H1 (cell line): Measurements from ENCODE around the gene OBSCN. TPM values are rescaled to one million over a fixed set of nuclear protein-coding genes. Genes with fewer than 3 reads are reported as not detected.
A peak's percentile ranks its signal among the peaks of the same experiment; 100 is the strongest.

ENCODE experiments used
- CTCF ChIA-PET: fragments of 300-600 bp; sonication (Branson Sonifier 250); formaldehyde crosslinking; loops from one replicate; lab custom pipeline; 2021; ENCODE audit not compliant: partially characterized antibody; lab: Charles Lee
- POLR2A ChIA-PET: fragments of 300-600 bp; sonication (Branson Sonifier 250); formaldehyde crosslinking; loops from one replicate; lab custom pipeline; 2021; ENCODE audit warnings: inconsistent platforms; ENCODE audit not compliant: partially characterized antibody; lab: Charles Lee
- DNase-seq, 2 experiments: peaks; one replicate each; pipeline versions ENCODE4 v3.0.0 to v3.0.0-alpha.2; 2010 to 2022; ENCODE audit warnings: low spot score in 2 of 2, low read depth in 1 of 2, mixed read lengths in 1 of 2
- FAIRE-seq: peaks from 2 replicates; lab custom pipeline; 2011; peaks lifted over from hg19 to GRCh38; lab: Jason Lieb, UNC
- H2AFZ ChIP-seq: 2 replicates; pipeline ENCODE4 v1.8.1; 2012; ENCODE audit warnings: low read length, inconsistent platforms
- H2AK5ac ChIP-seq: 2 replicates; pipeline ENCODE4 v1.6.1; 2013; ENCODE audit warnings: low read depth, low read length
- H2BK120ac ChIP-seq: replicated peaks from 2 replicates; pipeline ENCODE3; 2013; ENCODE audit warnings: low read depth, low read length, inconsistent platforms
- H2BK12ac ChIP-seq: 2 replicates; pipeline ENCODE4 v1.6.1; 2013; ENCODE audit warnings: low read depth, low read length
- H2BK15ac ChIP-seq: 2 replicates; pipeline ENCODE4 v1.6.1; 2013; ENCODE audit warnings: low read length
- H2BK20ac ChIP-seq: 2 replicates; pipeline ENCODE4 v1.6.1; 2013; ENCODE audit warnings: low read length
- H2BK5ac ChIP-seq: 2 replicates; pipeline ENCODE4 v1.6.1; 2013; ENCODE audit warnings: low read depth, low read length
- H3K14ac ChIP-seq: 2 replicates; pipeline ENCODE4 v1.6.1; 2013; ENCODE audit warnings: inconsistent platforms; ENCODE audit not compliant: insufficient read length
- H3K18ac ChIP-seq: 2 replicates; pipeline ENCODE4 v1.6.1; 2013; ENCODE audit warnings: low read length; ENCODE audit errors: extremely low read depth
- H3K23ac ChIP-seq: 2 replicates; pipeline ENCODE4 v1.6.1; 2013; ENCODE audit warnings: inconsistent platforms; ENCODE audit not compliant: insufficient read length
- H3K23me2 ChIP-seq: 2 replicates; pipeline ENCODE4 v1.6.1; 2013; ENCODE audit warnings: low read depth, low read length
- H3K27ac ChIP-seq: 2 replicates; pipeline ENCODE4 v1.6.1; 2011; ENCODE audit warnings: low read depth, low read length, inconsistent platforms
- H3K27me3 ChIP-seq, 4 experiments: replicated peaks in 1 of 4; 1 replicate in 1 of 4; 2 replicates in 3 of 4; pipeline versions ENCODE4 v1.6.1 to v1.8.1; 2011 to 2013; ENCODE audit warnings: low read length in 3 of 4, mild to moderate bottlenecking in 3 of 4, inconsistent platforms in 2 of 4, mixed read lengths in 2 of 4, moderate library complexity in 1 of 4; ENCODE audit not compliant: control insufficient read depth in 3 of 4, insufficient read depth in 3 of 4; ENCODE audit errors: extremely low read depth in 1 of 4
- H3K36me3 ChIP-seq, 4 experiments: 2 replicates each; pipeline versions ENCODE4 v1.6.1 to v1.8.1; 2011 to 2013; ENCODE audit warnings: mild to moderate bottlenecking in 4 of 4, low read length in 3 of 4, moderate library complexity in 2 of 4, control low read depth in 1 of 4, inconsistent platforms in 1 of 4; ENCODE audit not compliant: insufficient read depth in 4 of 4, control insufficient read depth in 2 of 4
- H3K4ac ChIP-seq: replicated peaks from 2 replicates; pipeline ENCODE3; 2013; ENCODE audit warnings: low read length, low read depth, mixed read lengths, inconsistent platforms; ENCODE audit not compliant: insufficient read length
- H3K4me1 ChIP-seq, 4 experiments: replicated peaks in 1 of 4; 1 replicate in 1 of 4; 2 replicates in 3 of 4; pipeline versions ENCODE4 v1.6.1 to v1.8.1; 2011 to 2013; ENCODE audit warnings: low read length in 3 of 4, inconsistent platforms in 2 of 4, mixed read lengths in 1 of 4; ENCODE audit not compliant: insufficient read depth in 4 of 4, control insufficient read depth in 3 of 4
- H3K4me2 ChIP-seq, 2 experiments: 2 replicates each; pipeline versions ENCODE4 v1.6.1 to v1.8.1; 2011 to 2013; ENCODE audit warnings: low read depth in 2 of 2, low read length in 2 of 2, control low read depth in 1 of 2, inconsistent platforms in 1 of 2, mild to moderate bottlenecking in 1 of 2; ENCODE audit not compliant: insufficient read depth in 1 of 2
- H3K4me3 ChIP-seq, 4 experiments: fragments of 200-600, 300-600 bp in 1 of 4; sonication (generic), shearing (Covaris generic), sonication (Bioruptor Twin) in 1 of 4; 2 replicates each; pipeline versions ENCODE4 v1.5.1 to v1.8.1; 2011 to 2016; ENCODE audit warnings: low read length in 4 of 4, low read depth in 3 of 4, control low read depth in 2 of 4, inconsistent platforms in 2 of 4, mild to moderate bottlenecking in 2 of 4, mixed read lengths in 1 of 4, moderate library complexity in 1 of 4; ENCODE audit not compliant: insufficient read depth in 2 of 4; ENCODE audit errors: extremely low read depth in 1 of 4
- H3K56ac ChIP-seq: replicated peaks from 2 replicates; pipeline ENCODE3; 2013; ENCODE audit warnings: low read depth, mild to moderate bottlenecking, mixed read lengths, low read length, inconsistent platforms; ENCODE audit not compliant: insufficient read length
- H3K79me1 ChIP-seq: 2 replicates; pipeline ENCODE4 v1.6.1; 2013; ENCODE audit warnings: low read depth, low read length, control low read depth
- H3K79me2 ChIP-seq, 2 experiments: 2 replicates each; pipeline versions ENCODE4 v1.6.1 to v1.8.1; 2012 to 2013; ENCODE audit warnings: low read length in 2 of 2, mild to moderate bottlenecking in 2 of 2, inconsistent platforms in 1 of 2; ENCODE audit not compliant: insufficient read depth in 2 of 2, control insufficient read depth in 1 of 2
- H3K9ac ChIP-seq, 4 experiments: replicated peaks in 1 of 4; 1 replicate in 1 of 4; 2 replicates in 3 of 4; pipeline versions ENCODE4 v1.6.1 to v1.8.1; 2011 to 2013; ENCODE audit warnings: low read depth in 3 of 4, low read length in 3 of 4, control low read depth in 2 of 4, mild to moderate bottlenecking in 2 of 4, moderate library complexity in 2 of 4, inconsistent platforms in 1 of 4; ENCODE audit errors: extremely low read depth in 1 of 4
- H3K9me3 ChIP-seq, 2 experiments: 2 replicates each; pipeline versions ENCODE4 v1.6.1 to v1.8.1; 2012 to 2013; ENCODE audit warnings: mild to moderate bottlenecking in 2 of 2, moderate library complexity in 2 of 2, control low read depth in 1 of 2, inconsistent platforms in 1 of 2, low read depth in 1 of 2, low read length in 1 of 2, mixed read lengths in 1 of 2; ENCODE audit not compliant: insufficient read depth in 2 of 2
- H4K20me1 ChIP-seq, 2 experiments: replicated peaks in 1 of 2; 2 replicates each; pipeline versions ENCODE3 to v1.8.1; 2011 to 2013; ENCODE audit warnings: inconsistent platforms in 2 of 2, low read length in 2 of 2, mild to moderate bottlenecking in 1 of 2; ENCODE audit not compliant: insufficient read depth in 2 of 2, control insufficient read depth in 1 of 2
- H4K5ac ChIP-seq: 2 replicates; pipeline ENCODE4 v1.6.1; 2013; ENCODE audit warnings: low read length, low read depth, mixed read lengths, inconsistent platforms; ENCODE audit not compliant: insufficient read length
- H4K8ac ChIP-seq: 2 replicates; pipeline ENCODE4 v1.8.0; 2013; ENCODE audit warnings: mild to moderate bottlenecking, moderate library complexity, low read length, inconsistent platforms; ENCODE audit not compliant: insufficient read depth; ENCODE audit errors: extremely low read depth
- H4K91ac ChIP-seq: replicated peaks from 2 replicates; pipeline ENCODE3; 2013; ENCODE audit warnings: low read length, mixed read lengths, inconsistent platforms; ENCODE audit not compliant: insufficient read length
- BCL11A ChIP-seq, 2 experiments: IDR thresholded peaks; one replicate each; pipeline ENCODE4 v1.6.1; 2011; ENCODE audit warnings: low read depth in 2 of 2, low read length in 2 of 2, mild to moderate bottlenecking in 2 of 2
- CBX8 ChIP-seq: fragments of 300-800, 300-1000 bp; sonication (generic); IDR thresholded peaks from 2 replicates; pipeline ENCODE4 v1.7.1; 2016; ENCODE audit warnings: low read depth, low read length, borderline replicate concordance
- GTF2F1 ChIP-seq: IDR thresholded peaks from 2 replicates; pipeline ENCODE4 v1.6.1; 2012; ENCODE audit warnings: low read depth, low read length, improper control_type of control experiment, borderline replicate concordance
- HDAC6 ChIP-seq: IDR thresholded peaks from one replicate; pipeline ENCODE4 v1.7.1; 2012; ENCODE audit warnings: low read depth, mild to moderate bottlenecking, inconsistent platforms, low read length, moderate library complexity
- KDM5A ChIP-seq: fragments of 200-600 bp; IDR thresholded peaks from 2 replicates; pipeline ENCODE4 v1.7.1; 2012; ENCODE audit warnings: mild to moderate bottlenecking, low read length, inconsistent platforms, mixed read lengths
- RAD21 ChIP-seq, 2 experiments: IDR thresholded peaks in 1 of 2; conservative IDR thresholded peaks in 1 of 2; 2 replicates each; pipeline ENCODE4 v1.6.1; 2011; ENCODE audit warnings: low read depth in 2 of 2, low read length in 2 of 2, improper control_type of control experiment in 1 of 2, inconsistent platforms in 1 of 2, mild to moderate bottlenecking in 1 of 2, moderate library complexity in 1 of 2
- SP1 ChIP-seq: IDR thresholded peaks from 2 replicates; pipeline ENCODE4 v1.6.1; 2011; ENCODE audit warnings: low read depth, low read length
- SRF ChIP-seq: IDR thresholded peaks from 2 replicates; pipeline ENCODE4 v1.6.1; 2011; ENCODE audit warnings: mild to moderate bottlenecking, low read depth, low read length, moderate library complexity
- TBP ChIP-seq: IDR thresholded peaks from 2 replicates; pipeline ENCODE4 v1.6.1; 2011; ENCODE audit warnings: low read depth, low read length, improper control_type of control experiment
- ZNF274 ChIP-seq: IDR thresholded peaks from 2 replicates; pipeline ENCODE4 v1.7.0; 2012; ENCODE audit warnings: low read length, borderline replicate concordance; ENCODE audit errors: extremely low read depth
- WGBS, 2 experiments: shearing (Covaris generic) in 1 of 2; methylation state at CpG; one replicate each; pipeline versions ENCODE4 v1.1.6 to v1.1.7; 2013 to 2015; ENCODE audit warnings: low lambda C conversion rate in 2 of 2, mixed read lengths in 2 of 2, inconsistent platforms in 1 of 2, low coverage in 1 of 2, missing lambda C conversion rate in 1 of 2; ENCODE audit not compliant: insufficient replicate concordance in 2 of 2, insufficient coverage in 1 of 2, insufficient read length in 1 of 2; ENCODE audit errors: extremely low coverage in 1 of 2, missing lambda C conversion rate in 1 of 2; 5-methylcytosine and 5-hydroxymethylcytosine counted together
- polyA plus RNA-seq, 7 experiments: library from polyadenylated mRNA; depleted of rRNA in 3 of 7; stranded (reverse) in 5 of 7; unstranded in 2 of 7; fragments of >200 nt in 5 of 7; fragments of 200-250 nt in 2 of 7; gene quantifications; 1 replicate in 5 of 7; 2 replicates in 1 of 7; 4 replicates in 1 of 7; pipeline versions ENCODE4 v1.2.1 to v1.2.3, GENCODE V29; 2011 to 2013; ENCODE audit warnings: missing spikeins in 2 of 7, mixed read lengths in 2 of 7
- total RNA-seq: library from RNA; stranded (reverse); fragmentation: NEBNext Ultra II Directional; extraction: Animal tissue kit (Norgen Biotek cat#: 25700); gene quantifications from 2 replicates; pipeline ENCODE4 v1.2.1, GENCODE V29; 2021
- TF ChIP-seq, protein P1 (sequence below): IDR thresholded peaks from 2 replicates; pipeline ENCODE4 v1.6.1; 2012; ENCODE audit warnings: inconsistent platforms

OBSCN gene
- total and polyA plus RNA-seq, 2 of the 8 experiments (the other 6 are each of a cell fraction or from before 2014, with no cell fraction given), result 7.5 to 28.4 TPM

DNA sequence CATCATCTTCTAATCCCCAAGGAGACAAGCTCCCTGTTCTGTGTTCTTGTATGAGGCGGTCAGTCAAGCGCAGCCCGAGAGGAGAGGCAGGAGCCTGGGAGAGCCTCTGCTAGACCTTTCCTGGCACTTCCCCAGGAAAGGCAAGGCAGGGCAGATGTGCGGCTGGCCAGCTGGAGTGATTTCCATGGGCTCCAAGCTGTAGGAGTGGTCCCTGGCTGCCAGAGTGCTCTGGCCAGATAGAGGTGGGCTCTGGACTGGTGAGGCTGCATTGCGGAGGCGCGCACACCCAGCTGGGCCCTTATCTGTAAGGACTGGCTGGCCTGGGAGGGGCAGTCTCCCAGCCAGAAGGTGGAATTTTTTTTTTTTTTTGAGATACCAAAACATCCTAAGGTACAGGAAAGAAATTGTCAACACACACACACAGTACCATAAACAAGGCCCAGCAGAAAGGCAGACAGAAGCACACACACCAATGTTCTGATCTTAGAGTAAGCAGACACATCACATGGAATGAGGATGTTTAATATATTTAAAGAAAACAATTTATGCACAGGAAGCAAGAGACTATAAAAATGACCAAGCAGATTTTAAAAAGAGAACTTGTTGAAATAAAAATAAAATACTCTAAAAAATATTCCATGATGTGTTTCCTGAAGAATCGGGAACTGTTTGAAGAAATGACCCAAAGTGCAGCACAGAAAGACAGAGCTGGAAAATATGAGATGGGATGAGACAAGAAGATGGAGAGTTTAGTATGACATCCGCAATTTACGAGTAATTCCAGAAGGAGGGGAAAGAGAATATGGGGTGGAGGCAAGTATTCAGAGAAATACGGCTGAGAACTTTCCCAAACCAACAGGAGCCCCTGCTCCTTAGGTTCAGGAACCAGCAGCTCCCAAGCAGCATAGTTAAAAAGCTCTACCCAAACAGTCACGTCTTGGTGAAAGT lies 28.8 kb upstream of the OBSCN start:
- POLR2A ChIA-PET, result interaction anchor here (0.7 to 3.2 kb wide), 3 partner anchors 13 to 186 kb away, joined by 3 to 14 read pairs (median 3); partner anchors contain the start of gene IBA57
- Histone ChIP-seq H3K18ac (no peak overlapping the region), H4K20me1 (peaks cover 0 to 4% of the 10 kb centered on the region in 2 experiments), H4K8ac (peak overlapping the region; percentile 51; the same call in 1 of the 2 replicates), H3K4ac (no peak overlapping the region), H3K9ac (no peak overlapping the region), H3K4me1 (peaks cover 0 to 3% (median under 1%) of the 10 kb centered on the region in 4 experiments; a peak in 3 of 7 replicates), H3K79me1 (peaks cover 10% of the 10 kb centered on the region), H3K79me2 (no peaks in the 10 kb centered on the region), H3K23ac (no peak overlapping the region), H4K91ac (no peak overlapping the region), H3K4me3 (no peak overlapping the region), H2AFZ (no peak overlapping the region), H3K9me3 (no peaks in the 10 kb centered on the region), H4K5ac (no peak overlapping the region), H3K4me2 (no peak overlapping the region), H3K27ac (no peak overlapping the region), H2BK15ac (no peak overlapping the region), H2BK120ac (no peak overlapping the region), H2BK20ac (no peak overlapping the region), H3K14ac (no peak overlapping the region), H3K23me2 (no peaks in the 10 kb centered on the region), H3K36me3 (no peaks in the 10 kb centered on the region; a peak in 1 of 8 replicates), H2BK12ac (no peak overlapping the region), H2BK5ac (no peak overlapping the region), H3K27me3 (no peaks in the 10 kb centered on the region; a peak in 1 of 7 replicates), H3K56ac (no peak overlapping the region), H2AK5ac (no peak overlapping the region)
- TF ChIP-seq TBP (no peak), ZNF274 (no peak), BCL11A (IDR thresholded peaks at IDR 0.05; ENCODE audit: low read depth in 2 of 2, low read length in 2 of 2) (no peak), HDAC6 (no peak), SP1 (no peak), SRF (no peak), CBX8 (no peak), RAD21 (IDR thresholded peaks at IDR 0.05 in 1 of 2, conservative IDR thresholded peaks at IDR 0.05 in 1 of 2; ENCODE audit: low read depth in 2 of 2, low read length in 2 of 2) (no peak), KDM5A (no peak), GTF2F1 (no peak)
- TF ChIP-seq, protein P1, sequence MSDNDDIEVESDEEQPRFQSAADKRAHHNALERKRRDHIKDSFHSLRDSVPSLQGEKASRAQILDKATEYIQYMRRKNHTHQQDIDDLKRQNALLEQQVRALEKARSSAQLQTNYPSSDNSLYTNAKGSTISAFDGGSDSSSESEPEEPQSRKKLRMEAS, result no peak
- CTCF ChIA-PET, result interaction anchor here (0.6 to 3.2 kb wide), 10 partner anchors 10 to 177 kb away, joined by 3 to 14 read pairs (median 4); no protein-coding TSS in a partner anchor
- FAIRE-seq (no peak), DNase-seq (no peak)
- 89% methylated on average over 12 of the region's 12 CpGs; no CpG with 5 or more reads in 1 of the 2 experiments for WGBS, 2 experiments
